ENCODE results near the gene MARCHF6.
"Not testable (repeated sequence)": the region's sequence is repeated elsewhere in the genome, so short reads cannot be mapped to it uniquely, and the experiment has no call there.

The MARCHF6 gene

GRCh38 chr5:10351199-10351905 is 2.1 kb upstream of the MARCHF6 start:
- DNase-seq, result no peak

- DNase-seq, result no peak
Measured at GRCh38 chr5:10351919-10352318, 1.6 kb upstream of the MARCHF6 start.

- no peak for DNase-seq
Measured at GRCh38 chr5:10352430-10353240, 860 bp upstream of the MARCHF6 start.

GRCh38 chr5:10354048-10354872 is 765 bp downstream of the MARCHF6 start:
- no peak for DNase-seq

GRCh38 chr5:10355071-10355889 is 1.8 kb downstream of the MARCHF6 start:
- DNase-seq, result peak; percentile 62

- no peak for DNase-seq
Measured at GRCh38 chr5:10358999-10359398, 5.5 kb downstream of the MARCHF6 start.

GRCh38 chr5:10360686-10361085 is 7.2 kb downstream of the MARCHF6 start:
- DNase-seq, result no peak

- DNase-seq, result no peak
Measured at GRCh38 chr5:10363519-10364185, 10.2 kb downstream of the MARCHF6 start.

- DNase-seq, result peak; percentile 7
Measured at GRCh38 chr5:10364186-10364689, 10.7 kb downstream of the MARCHF6 start.

- DNase-seq, result no peak
Measured at GRCh38 chr5:10365782-10366181, 12.3 kb downstream of the MARCHF6 start.

- DNase-seq, result no peak
Measured at GRCh38 chr5:10366310-10367272, 13.1 kb downstream of the MARCHF6 start.

- no peak for DNase-seq
Measured at GRCh38 chr5:10367579-10367978, 14.1 kb downstream of the MARCHF6 start.

GRCh38 chr5:10370931-10371330 is 17.4 kb downstream of the MARCHF6 start:
- no peak for DNase-seq

GRCh38 chr5:10371369-10371768 is 17.9 kb downstream of the MARCHF6 start:
- not testable (repeated sequence) for DNase-seq

- DNase-seq, result no peak
Measured at GRCh38 chr5:10372726-10373709, 19.5 kb downstream of the MARCHF6 start.

GRCh38 chr5:10374046-10375022 is 20.8 kb downstream of the MARCHF6 start:
- no peak for DNase-seq

- not testable (repeated sequence) for DNase-seq
Measured at GRCh38 chr5:10375146-10375545, 21.7 kb downstream of the MARCHF6 start.

- DNase-seq, result no peak
Measured at GRCh38 chr5:10376544-10376943, 23.0 kb downstream of the MARCHF6 start.

All from KG1 (cell line).